ENCODE data around the gene FNIP1.
"Not testable (repeated sequence)": the region's sequence is repeated elsewhere in the genome, so short reads cannot be mapped to it uniquely, and the experiment has no call there.

FNIP1 gene

DNA sequence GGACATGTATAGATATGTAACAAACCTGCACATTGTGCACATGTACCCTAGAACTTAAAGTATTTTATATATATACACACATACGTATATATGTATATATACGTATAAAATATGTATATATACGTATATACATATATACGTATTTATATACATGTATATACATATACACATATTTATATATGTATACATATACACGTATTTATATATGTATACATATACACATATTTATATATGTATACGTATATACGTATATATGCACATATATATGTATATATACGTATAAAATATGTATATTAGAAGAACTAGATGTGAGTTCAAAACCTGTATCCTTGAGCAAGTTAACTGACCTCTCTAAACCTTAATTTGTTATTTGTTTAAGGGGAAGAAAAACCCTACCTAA is 61.4 kb downstream of the FNIP1 start:
- TF ChIP-seq CTCF (IDR thresholded peaks at IDR 0.05; ENCODE audit: low read depth, low read length) = no peak
- no peak for DNase-seq (ENCODE audit: extremely low read depth, low read depth)

- DNase-seq (ENCODE audit: extremely low read depth, low read depth) = not testable (repeated sequence)
These were observed 61.9 kb downstream of the FNIP1 start for GRCh38 chr5:131734939-131735338.

GRCh38 chr5:131729292-131729691 is 67.5 kb downstream of the FNIP1 start:
- not testable (repeated sequence) for DNase-seq (ENCODE audit: extremely low read depth, low read depth)

DNA sequence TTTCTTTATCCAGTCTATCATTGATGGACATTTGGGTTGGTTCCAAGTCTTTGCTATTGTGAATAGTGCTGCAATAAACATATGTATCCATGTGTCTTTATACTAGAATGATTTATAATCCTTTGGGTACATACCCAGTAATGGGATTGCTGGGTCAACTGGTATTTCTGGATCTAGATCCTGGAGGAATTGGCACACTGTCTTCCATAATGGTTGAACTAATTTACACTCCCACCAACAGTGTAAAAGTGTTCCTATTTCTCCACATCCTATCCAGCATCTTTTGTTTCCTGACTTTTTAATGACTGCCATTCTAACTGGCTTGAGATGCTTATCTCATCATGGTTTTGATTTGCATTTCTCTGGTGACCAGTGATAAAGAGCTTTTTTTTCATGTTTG is 72.7 kb downstream of the FNIP1 start:
- DNase-seq (ENCODE audit: extremely low read depth, low read depth) = not testable (repeated sequence)

- DNase-seq (ENCODE audit: extremely low read depth, low read depth) = no peak
- TF ChIP-seq CTCF (IDR thresholded peaks at IDR 0.05; ENCODE audit: low read depth, low read length) = no peak
These were observed 76.1 kb downstream of the FNIP1 start for GRCh38 chr5:131720714-131721113.

GRCh38 chr5:131719564-131719963 is 77.3 kb downstream of the FNIP1 start:
- no peak for DNase-seq (ENCODE audit: extremely low read depth, low read depth)
- no peak for TF ChIP-seq CTCF (IDR thresholded peaks at IDR 0.05; ENCODE audit: low read depth, low read length)

DNA sequence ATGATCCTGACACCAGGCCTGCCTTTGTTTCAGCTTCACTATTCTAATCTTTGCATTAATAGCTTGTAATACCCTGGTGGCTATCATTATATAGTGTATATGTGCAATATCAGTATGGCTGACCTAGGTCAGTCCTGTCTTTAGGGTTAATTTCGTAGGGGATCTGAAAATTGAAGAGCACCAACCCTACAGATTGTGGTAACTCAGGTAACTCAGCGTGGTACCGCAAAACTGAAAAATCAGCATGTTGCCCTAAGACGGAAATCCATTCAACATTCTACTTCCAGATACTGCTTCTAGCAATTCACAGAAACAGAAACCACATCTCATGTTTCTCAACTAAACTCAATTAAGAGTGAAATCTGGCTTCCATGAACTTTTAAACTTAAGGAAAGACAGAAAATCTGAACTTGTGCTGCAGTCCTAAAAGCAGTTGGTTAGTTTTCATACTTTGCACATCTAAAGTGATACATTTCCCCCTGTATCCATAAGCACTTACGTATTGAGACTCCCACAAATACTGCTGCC is 78.3 kb downstream of the FNIP1 start:
- DNase-seq (ENCODE audit: extremely low read depth, low read depth) = no peak
- no peak for TF ChIP-seq CTCF (IDR thresholded peaks at IDR 0.05; ENCODE audit: low read depth, low read length)

GRCh38 chr5:131717164-131717563 is 79.7 kb downstream of the FNIP1 start:
- DNase-seq (ENCODE audit: extremely low read depth, low read depth) = not testable (repeated sequence)

DNA sequence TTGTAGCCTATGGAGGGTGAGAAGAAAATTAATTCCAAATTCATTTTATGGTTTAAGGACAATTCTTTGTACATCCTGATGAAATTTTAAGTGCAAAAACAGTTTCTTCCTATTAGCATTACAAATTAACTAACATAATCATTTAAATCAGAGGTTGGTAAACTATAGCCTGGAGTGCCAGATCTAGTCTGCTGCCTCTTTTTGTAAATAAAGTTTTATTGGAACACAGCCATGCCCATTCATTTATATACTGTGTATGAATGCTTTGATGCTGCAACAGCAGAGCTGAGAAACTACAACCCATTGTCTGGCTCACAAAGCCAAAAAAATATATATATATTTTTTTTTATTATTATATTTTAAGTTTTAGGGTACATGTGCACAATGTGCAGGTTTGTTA is 80.2 kb downstream of the FNIP1 start:
- DNase-seq (ENCODE audit: extremely low read depth, low read depth) = no peak
- no peak for TF ChIP-seq CTCF (IDR thresholded peaks at IDR 0.05; ENCODE audit: low read depth, low read length)

DNA sequence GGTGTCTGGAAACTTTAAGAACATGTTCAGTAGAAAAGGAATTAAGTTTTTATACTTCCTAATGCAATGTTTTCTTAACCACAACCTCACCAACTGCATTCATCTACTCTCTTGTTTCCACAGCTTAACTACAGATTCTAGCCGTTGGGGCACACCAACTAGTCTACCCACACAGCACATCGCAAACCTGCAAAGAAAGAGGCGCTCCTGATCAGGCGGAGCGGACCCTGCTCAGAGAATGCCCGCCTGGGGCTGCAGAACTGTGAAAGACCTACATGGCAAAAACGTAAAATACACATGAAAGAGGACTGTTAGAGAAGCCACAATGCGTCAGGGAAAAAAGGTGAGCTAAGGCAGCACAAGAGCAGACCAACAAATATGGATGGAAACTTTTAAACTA is 86.4 kb downstream of the FNIP1 start:
- no peak for DNase-seq (ENCODE audit: extremely low read depth, low read depth)
- TF ChIP-seq CTCF (IDR thresholded peaks at IDR 0.05; ENCODE audit: low read depth, low read length) = no peak
